ENCODE results near the gene NBL1. TPM values are rescaled to one million over a fixed set of nuclear protein-coding genes. Genes with fewer than 3 reads are reported as not detected.
A peak's percentile ranks its signal among the peaks of the same experiment; 100 is the strongest.
"Not testable (repeated sequence)": the region's sequence is repeated elsewhere in the genome, so short reads cannot be mapped to it uniquely, and the experiment has no call there.

The NBL1 gene
- total RNA-seq, 1 donor from 2014 or later = 10.5 TPM

GRCh38 chr1:19637606-19638005, 6.5 kb upstream of the NBL1 start:
- TF ChIP-seq CTCF (IDR thresholded peaks at IDR 0.05; ENCODE audit: unreplicated experiment) = no peak
- Mint-ChIP-seq H3K4me1 (ENCODE audit: low read depth) (no peaks in the 10 kb centered on the region), H3K27me3 (peaks cover 30% of the 10 kb centered on the region), H3K4me3 (ENCODE audit: low read depth) (no peak overlapping the region), H3K9me3 (ENCODE audit: low read depth) (no peaks in the 10 kb centered on the region), H3K27ac (no peak overlapping the region), H3K36me3 (ENCODE audit: insufficient read depth) (no peaks in the 10 kb centered on the region)
- no peak for DNase-seq (ENCODE audit: low spot score, unreplicated experiment)

DNA sequence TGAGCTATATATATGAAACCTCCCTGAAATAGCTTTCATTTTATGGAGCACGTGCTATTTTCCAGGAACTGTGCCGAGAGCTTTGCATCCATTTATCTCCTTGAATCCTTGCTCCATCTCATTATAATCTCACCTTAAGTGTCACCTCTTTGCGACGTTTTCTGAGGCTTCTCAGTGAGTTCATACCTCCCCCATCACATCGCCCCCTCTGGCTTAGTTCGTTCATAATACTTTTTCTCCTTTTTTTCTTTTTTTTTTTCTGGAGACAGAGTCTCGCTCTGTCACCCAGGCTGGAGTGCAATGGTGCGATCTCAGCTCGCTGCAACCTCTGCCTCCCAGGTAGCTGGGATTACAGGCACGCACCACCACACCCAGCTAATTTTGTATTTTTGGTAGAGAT, 4.9 kb upstream of the NBL1 start:
- H3K4me3 Mint-ChIP-seq (ENCODE audit: low read depth); H3K4me1 Mint-ChIP-seq (ENCODE audit: low read depth); H3K36me3 Mint-ChIP-seq (ENCODE audit: insufficient read depth); H3K9me3 Mint-ChIP-seq (ENCODE audit: low read depth); H3K27ac Mint-ChIP-seq; DNase-seq (ENCODE audit: low spot score, unreplicated experiment): not testable (repeated sequence)
- peaks cover 41% of the 10 kb centered on the region for H3K27me3 Mint-ChIP-seq

DNA sequence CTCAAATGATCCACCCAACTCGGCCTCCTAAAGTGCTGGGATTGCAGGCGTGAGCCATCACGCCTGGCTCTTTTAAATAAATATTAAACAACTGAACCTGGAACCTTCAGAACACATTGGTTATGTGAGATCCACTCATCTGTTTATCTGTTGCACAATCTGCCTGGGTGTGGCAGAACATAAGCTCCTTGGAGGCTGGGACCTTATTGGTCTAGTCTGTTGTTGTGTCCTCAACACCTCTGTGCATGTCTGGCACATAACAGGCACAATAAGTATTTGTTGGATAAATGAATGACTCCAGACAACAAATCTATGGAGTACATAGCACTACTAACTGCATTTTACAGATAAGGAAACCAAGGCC, 4.1 kb upstream of the NBL1 start:
- Mint-ChIP-seq H3K27ac (no peak overlapping the region), H3K27me3 (peaks cover 45% of the 10 kb centered on the region), H3K9me3 (ENCODE audit: low read depth) (no peaks in the 10 kb centered on the region), H3K4me1 (ENCODE audit: low read depth) (no peaks in the 10 kb centered on the region), H3K36me3 (ENCODE audit: insufficient read depth) (no peaks in the 10 kb centered on the region), H3K4me3 (ENCODE audit: low read depth) (no peak overlapping the region)
- no peak for TF ChIP-seq CTCF (IDR thresholded peaks at IDR 0.05; ENCODE audit: unreplicated experiment)
- DNase-seq (ENCODE audit: low spot score, unreplicated experiment) = no peak

DNA sequence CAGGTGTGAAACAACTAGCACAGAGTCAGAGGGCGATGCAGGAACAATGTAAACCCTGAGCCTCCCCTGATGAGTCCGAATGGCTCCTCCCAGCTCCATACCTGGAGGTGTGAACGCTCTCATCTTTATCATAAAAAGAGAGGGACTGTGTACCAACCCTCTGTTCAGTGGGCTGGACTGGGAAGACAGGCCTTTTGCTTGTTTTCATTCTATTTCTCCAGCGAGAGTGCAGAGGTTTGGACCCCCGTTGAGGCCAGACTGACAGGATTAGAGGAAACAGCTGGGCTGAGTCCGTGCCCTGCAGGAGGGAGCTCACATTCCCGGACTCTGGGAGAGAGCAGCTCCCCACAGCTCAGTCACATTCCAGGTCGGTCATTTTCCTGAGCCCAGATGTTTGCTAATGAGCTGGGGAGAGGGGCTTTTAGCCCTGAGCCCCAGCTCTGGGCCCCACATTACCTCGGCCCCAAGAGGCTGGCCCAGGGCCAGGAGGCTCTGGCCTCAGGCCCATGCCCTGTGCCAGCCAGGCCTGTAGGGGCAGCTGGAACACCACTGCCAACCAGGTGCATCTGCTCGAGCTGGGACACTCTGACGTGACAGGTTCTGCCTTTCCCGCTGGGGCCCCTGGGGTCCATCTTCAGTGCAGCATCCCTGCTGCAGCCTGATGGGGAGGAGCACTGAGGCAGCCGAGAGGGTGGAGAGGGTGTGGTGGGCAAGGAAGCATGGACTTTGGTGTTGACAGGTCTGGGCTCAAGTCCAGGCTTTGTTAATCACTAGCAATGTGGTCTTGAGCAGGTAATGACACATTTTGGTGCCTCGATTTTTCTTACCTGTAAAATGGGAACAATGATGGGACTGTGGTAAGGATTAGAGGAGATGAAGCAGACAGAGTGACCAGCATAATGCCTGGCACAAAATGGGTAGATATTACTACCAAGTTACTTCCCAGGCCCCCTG, 3.5 kb upstream of the NBL1 start:
- no peak for DNase-seq (ENCODE audit: low spot score, unreplicated experiment)

GRCh38 chr1:19643121-19643520, 990 bp upstream of the NBL1 start:
- Mint-ChIP-seq H3K27me3 (peaks cover 68% of the 10 kb centered on the region), H3K36me3 (ENCODE audit: insufficient read depth) (no peaks in the 10 kb centered on the region), H3K27ac (no peak overlapping the region)

More for the DNA sequence above, 3.5 kb upstream of the NBL1 start:
- Mint-ChIP-seq H3K4me3 (ENCODE audit: low read depth) (no peak overlapping the region), H3K36me3 (ENCODE audit: insufficient read depth) (no peaks in the 10 kb centered on the region), H3K4me1 (ENCODE audit: low read depth) (no peaks in the 10 kb centered on the region), H3K27ac (no peak overlapping the region), H3K9me3 (ENCODE audit: low read depth) (no peaks in the 10 kb centered on the region), H3K27me3 (peaks cover 46% of the 10 kb centered on the region)
- no peak for TF ChIP-seq CTCF (IDR thresholded peaks at IDR 0.05; ENCODE audit: unreplicated experiment)

More at GRCh38 chr1:19643121-19643520, 990 bp upstream of the NBL1 start:
- no peaks in the 10 kb centered on the region for H3K9me3 Mint-ChIP-seq (ENCODE audit: low read depth)
- no peaks in the 10 kb centered on the region for H3K4me1 Mint-ChIP-seq (ENCODE audit: low read depth)
- peak overlapping the region; percentile 69 for H3K4me3 Mint-ChIP-seq (ENCODE audit: low read depth)
- no peak for DNase-seq (ENCODE audit: low spot score, unreplicated experiment)
- no peak for TF ChIP-seq CTCF (IDR thresholded peaks at IDR 0.05; ENCODE audit: unreplicated experiment)

Data from progenitor cell of endocrine pancreas (in vitro differentiated cells).